Measurements from ENCODE around the gene GABARAP.

GABARAP gene

DNA sequence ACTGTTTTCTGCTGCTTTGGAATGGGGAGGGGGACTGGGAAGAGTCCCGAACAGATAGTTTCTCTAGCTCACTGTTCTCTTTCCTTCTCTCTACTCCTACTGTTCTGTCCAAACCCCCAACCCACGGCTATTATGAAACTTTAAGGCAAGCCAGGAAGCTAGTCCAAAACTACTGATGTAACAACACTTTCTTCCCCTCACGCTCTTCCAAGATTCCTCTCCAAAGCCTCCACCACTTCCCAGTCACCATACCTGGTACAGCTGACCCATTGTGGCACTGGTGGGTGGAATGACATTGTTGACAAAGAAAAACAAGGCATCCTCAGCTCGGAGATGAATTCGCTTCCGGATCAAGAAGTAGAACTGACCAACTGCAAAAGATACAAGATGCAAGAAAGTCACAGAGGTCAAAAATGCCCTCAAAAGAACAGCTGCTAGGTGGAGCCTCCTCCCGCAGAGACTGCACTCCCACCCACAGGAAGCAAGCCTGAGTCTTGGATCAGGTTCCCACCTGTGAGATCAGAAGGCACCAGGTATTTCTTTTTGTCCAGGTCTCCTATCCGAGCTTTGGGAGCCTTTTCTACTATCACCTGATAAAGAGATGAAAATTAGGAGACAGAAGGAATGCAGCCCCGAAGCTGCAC is 1.0 kb downstream of the GABARAP start:
- H3K9me3 ChIP-seq (ENCODE audit: low read length) = no peaks in the 10 kb centered on the region
- peaks cover 39% of the 10 kb centered on the region for H3K4me1 ChIP-seq (ENCODE audit: insufficient read depth, low read length, severe bottlenecking)
- peak overlapping the region; percentile 94 for H3K4me2 ChIP-seq (ENCODE audit: low read length)
- H3K27me3 ChIP-seq (ENCODE audit: insufficient read depth, low read length) = no peaks in the 10 kb centered on the region
- H3K36me3 ChIP-seq (ENCODE audit: insufficient read depth, low read length) = peaks cover 52% of the 10 kb centered on the region
- TF ChIP-seq, protein P1, sequence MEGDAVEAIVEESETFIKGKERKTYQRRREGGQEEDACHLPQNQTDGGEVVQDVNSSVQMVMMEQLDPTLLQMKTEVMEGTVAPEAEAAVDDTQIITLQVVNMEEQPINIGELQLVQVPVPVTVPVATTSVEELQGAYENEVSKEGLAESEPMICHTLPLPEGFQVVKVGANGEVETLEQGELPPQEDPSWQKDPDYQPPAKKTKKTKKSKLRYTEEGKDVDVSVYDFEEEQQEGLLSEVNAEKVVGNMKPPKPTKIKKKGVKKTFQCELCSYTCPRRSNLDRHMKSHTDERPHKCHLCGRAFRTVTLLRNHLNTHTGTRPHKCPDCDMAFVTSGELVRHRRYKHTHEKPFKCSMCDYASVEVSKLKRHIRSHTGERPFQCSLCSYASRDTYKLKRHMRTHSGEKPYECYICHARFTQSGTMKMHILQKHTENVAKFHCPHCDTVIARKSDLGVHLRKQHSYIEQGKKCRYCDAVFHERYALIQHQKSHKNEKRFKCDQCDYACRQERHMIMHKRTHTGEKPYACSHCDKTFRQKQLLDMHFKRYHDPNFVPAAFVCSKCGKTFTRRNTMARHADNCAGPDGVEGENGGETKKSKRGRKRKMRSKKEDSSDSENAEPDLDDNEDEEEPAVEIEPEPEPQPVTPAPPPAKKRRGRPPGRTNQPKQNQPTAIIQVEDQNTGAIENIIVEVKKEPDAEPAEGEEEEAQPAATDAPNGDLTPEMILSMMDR (IDR thresholded peaks at IDR 0.05; ENCODE audit: low read length) = no peak
- TF ChIP-seq EZH2 (IDR thresholded peaks at IDR 0.05; ENCODE audit: borderline replicate concordance, low read length) = no peak
- 0 out of 2 replicates have a peak, but pooled peaks cover 10% of the 10 kb centered on the region for H3F3A ChIP-seq (ENCODE audit: insufficient read depth, low read length)
- H2AFZ ChIP-seq (ENCODE audit: low read length) = no peak overlapping the region
- no peaks in the 10 kb centered on the region for H4K20me1 ChIP-seq (ENCODE audit: insufficient read depth, low read length)
- H3K4me3 ChIP-seq (ENCODE audit: low read depth, low read length, poor library complexity, severe bottlenecking) = peak overlapping the region; percentile 98
- H3K9me2 ChIP-seq (ENCODE audit: low read depth, low read length) = no peaks in the 10 kb centered on the region
- peak overlapping the region; percentile 98 for H3K9ac ChIP-seq (ENCODE audit: low read length)
- peaks cover 7% of the 10 kb centered on the region; the same call in 1 of the 2 replicates for H3K79me2 ChIP-seq (ENCODE audit: insufficient read depth, low read length)
- H3K27ac ChIP-seq (ENCODE audit: low read depth, low read length, poor library complexity, severe bottlenecking) = peak overlapping the region; percentile 80

DNA sequence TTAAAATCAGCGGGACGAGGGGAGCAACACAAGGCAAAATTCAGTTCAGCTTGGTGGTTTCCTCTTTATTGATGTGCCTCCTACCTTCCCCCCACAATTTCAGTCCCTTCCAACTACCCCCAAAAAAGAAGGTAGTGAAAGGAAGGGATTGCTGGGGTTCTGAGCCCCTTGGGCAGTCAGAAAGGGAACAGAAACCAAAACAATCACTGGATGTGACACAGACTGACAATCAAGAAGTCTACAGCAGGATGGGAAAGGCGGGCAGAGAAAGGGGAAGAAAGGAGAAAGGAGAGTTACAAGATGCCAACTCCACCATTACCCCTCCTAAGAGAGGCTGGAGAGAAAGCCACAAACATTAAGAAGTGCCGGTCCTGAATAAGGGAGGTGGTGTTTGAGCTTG is 1.9 kb downstream of the GABARAP start:
- peaks cover 47% of the 10 kb centered on the region for H3K4me1 ChIP-seq (ENCODE audit: insufficient read depth, low read length, severe bottlenecking)
- no peaks in the 10 kb centered on the region for H3K27me3 ChIP-seq (ENCODE audit: insufficient read depth, low read length)
- peaks cover 7% of the 10 kb centered on the region; the same call in 1 of the 2 replicates for H3K79me2 ChIP-seq (ENCODE audit: insufficient read depth, low read length)
- peak overlapping the region; percentile 98 for H3K9ac ChIP-seq (ENCODE audit: low read length)
- H4K20me1 ChIP-seq (ENCODE audit: insufficient read depth, low read length) = no peaks in the 10 kb centered on the region
- H3K9me3 ChIP-seq (ENCODE audit: low read length) = no peaks in the 10 kb centered on the region
- H3K4me2 ChIP-seq (ENCODE audit: low read length) = peak overlapping the region; percentile 94
- H3K4me3 ChIP-seq (ENCODE audit: low read depth, low read length, poor library complexity, severe bottlenecking) = peak overlapping the region; percentile 98
- H2AFZ ChIP-seq (ENCODE audit: low read length) = no peak overlapping the region
- peak overlapping the region; percentile 80 for H3K27ac ChIP-seq (ENCODE audit: low read depth, low read length, poor library complexity, severe bottlenecking)
- H3K9me2 ChIP-seq (ENCODE audit: low read depth, low read length) = no peaks in the 10 kb centered on the region
- TF ChIP-seq EZH2 (IDR thresholded peaks at IDR 0.05; ENCODE audit: borderline replicate concordance, low read length) = no peak
- TF ChIP-seq, protein P1 (IDR thresholded peaks at IDR 0.05; ENCODE audit: low read length) = no peak
- peaks cover 54% of the 10 kb centered on the region for H3K36me3 ChIP-seq (ENCODE audit: insufficient read depth, low read length)
- H3F3A ChIP-seq (ENCODE audit: insufficient read depth, low read length) = 0 out of 2 replicates have a peak, but pooled peaks cover 10% of the 10 kb centered on the region

DNA sequence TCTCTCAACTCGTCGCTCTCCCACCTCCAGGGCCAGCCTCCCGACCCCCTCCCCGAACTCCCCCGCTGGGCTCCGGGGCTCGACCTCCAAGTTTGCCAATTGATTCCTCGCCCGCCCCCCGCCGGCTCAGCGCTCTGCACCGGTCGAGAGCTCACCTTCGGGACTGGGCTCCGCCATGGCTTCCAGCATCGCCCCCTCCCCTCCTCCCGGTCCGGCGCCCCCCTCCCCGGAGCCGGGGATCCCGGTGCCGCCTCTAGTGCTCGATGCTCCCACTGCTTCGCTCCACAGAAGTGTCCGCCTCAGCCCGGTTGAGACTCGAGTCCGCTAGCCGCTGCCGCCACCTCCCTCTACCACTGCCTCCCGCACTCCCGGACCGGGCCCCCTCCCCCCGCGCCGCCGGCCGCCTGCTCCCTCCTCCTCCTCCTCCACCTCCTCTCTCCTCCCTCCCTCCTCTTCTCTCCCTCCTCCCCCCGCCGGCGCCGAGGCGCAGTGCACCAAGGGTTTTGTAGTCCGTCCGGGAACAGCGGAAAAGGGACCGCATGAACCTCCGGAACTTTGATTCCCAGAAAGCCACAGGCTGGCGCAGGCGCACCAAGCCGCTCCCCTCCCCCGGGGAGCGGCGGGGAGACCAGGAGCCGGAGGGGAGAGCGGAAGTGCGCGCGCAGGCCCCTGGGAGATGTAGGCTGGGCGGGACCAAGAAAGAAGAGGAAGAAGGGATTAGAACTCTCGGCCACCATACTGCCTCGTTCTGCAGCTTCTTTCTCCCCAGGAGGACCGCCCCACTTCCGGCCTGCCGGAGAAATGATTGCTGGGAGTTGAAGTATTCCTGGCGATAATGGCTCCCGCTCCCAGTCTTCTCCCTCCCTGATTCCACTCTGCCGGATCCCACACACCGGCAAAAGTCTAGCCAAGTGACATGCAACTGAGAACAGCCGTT is 2.9 kb downstream of the GABARAP start, which contains the start of gene PHF23:
PHF23 (minus strand) TSS at position 367 of the 937 bp plus-strand sequence; CDS start at position 189, 178 bp downstream.
- Histone ChIP-seq H3K27me3 (ENCODE audit: insufficient read depth, low read length) (no peaks in the 10 kb centered on the region), H3K79me2 (ENCODE audit: insufficient read depth, low read length) (peaks cover 7% of the 10 kb centered on the region; the same call in 1 of the 2 replicates), H4K20me1 (ENCODE audit: insufficient read depth, low read length) (no peaks in the 10 kb centered on the region), H3K4me2 (ENCODE audit: low read length) (peak within 1 kb of the TSS; percentile 94), H3K27ac (ENCODE audit: low read depth, low read length, poor library complexity, severe bottlenecking) (peak within 1 kb of the TSS; percentile 81), H3K4me3 (ENCODE audit: low read depth, low read length, poor library complexity, severe bottlenecking) (peak within 1 kb of the TSS; percentile 98), H3K9me2 (ENCODE audit: low read depth, low read length) (no peaks in the 10 kb centered on the region), H3K36me3 (ENCODE audit: insufficient read depth, low read length) (peaks cover 54% of the 10 kb centered on the region), H3K9me3 (ENCODE audit: low read length) (no peaks in the 10 kb centered on the region), H2AFZ (ENCODE audit: low read length) (no peak within 1 kb of the TSS), H3F3A (ENCODE audit: insufficient read depth, low read length) (0 out of 2 replicates have a peak, but pooled peaks cover 10% of the 10 kb centered on the region), H3K9ac (ENCODE audit: low read length) (peak within 1 kb of the TSS; percentile 100), H3K4me1 (ENCODE audit: insufficient read depth, low read length, severe bottlenecking) (peaks cover 57% of the 10 kb centered on the region)
- TF ChIP-seq, protein P1 (IDR thresholded peaks at IDR 0.05; ENCODE audit: low read length) = no peak
- TF ChIP-seq EZH2 (IDR thresholded peaks at IDR 0.05; ENCODE audit: borderline replicate concordance, low read length) = no peak

All from OCI-LY1 (cell line).